KG1 (cell line): ENCODE data around the gene TAS2R19.
"Not testable (repeated sequence)": the region's sequence is repeated elsewhere in the genome, so short reads cannot be mapped to it uniquely, and the experiment has no call there.

ENCODE experiments used
- DNase-seq: peaks from one replicate; lab custom pipeline; 2025; lab: John Stamatoyannopoulos, UW

Gene TAS2R19, protein sequence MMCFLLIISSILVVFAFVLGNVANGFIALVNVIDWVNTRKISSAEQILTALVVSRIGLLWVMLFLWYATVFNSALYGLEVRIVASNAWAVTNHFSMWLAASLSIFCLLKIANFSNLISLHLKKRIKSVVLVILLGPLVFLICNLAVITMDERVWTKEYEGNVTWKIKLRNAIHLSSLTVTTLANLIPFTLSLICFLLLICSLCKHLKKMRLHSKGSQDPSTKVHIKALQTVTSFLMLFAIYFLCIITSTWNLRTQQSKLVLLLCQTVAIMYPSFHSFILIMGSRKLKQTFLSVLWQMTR

DNA sequence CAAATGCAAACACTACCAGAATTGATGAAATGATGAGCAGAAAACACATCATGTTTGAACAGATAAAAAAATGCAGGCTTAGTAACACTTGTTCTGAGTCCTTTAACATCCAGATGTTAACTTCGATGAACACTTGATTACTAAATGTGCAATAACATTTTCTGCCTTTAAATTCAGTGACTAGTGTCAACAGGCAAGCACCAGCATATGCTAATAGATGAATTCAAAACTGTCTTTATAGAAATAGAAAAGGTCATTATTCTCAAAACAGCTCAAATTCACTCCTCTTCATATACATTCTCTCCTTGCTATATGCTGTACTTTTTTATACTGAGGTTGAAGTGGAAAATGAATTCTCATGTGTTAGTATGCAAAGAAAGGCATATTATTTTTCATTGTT, at the start of gene TAS2R19:
Gene TAS2R19 (minus strand): TSS at position 101 of the 400 bp plus-strand sequence. CDS start 49 bp downstream, at position 52.
- no peak for DNase-seq

DNA sequence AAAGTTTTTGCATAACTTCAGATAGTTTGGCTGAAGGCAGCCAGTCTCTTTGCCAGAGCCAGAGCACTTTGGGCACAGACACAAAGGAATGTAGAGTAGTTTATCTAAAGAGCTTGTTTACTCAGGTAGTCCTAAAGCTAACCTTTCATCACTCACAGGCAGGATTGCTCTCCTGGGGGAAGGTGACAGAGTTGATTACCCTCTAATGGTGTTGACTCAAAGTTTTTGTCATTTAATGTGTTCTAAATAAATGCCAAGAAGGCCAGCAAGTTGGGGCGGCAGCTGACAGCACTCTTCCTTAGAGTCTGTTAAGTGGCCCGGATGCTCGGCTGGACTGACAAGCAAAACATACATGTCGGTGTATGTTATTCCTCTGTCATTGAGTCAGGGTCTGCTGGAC, 49.0 kb upstream of the TAS2R19 start:
- no peak for DNase-seq

DNA sequence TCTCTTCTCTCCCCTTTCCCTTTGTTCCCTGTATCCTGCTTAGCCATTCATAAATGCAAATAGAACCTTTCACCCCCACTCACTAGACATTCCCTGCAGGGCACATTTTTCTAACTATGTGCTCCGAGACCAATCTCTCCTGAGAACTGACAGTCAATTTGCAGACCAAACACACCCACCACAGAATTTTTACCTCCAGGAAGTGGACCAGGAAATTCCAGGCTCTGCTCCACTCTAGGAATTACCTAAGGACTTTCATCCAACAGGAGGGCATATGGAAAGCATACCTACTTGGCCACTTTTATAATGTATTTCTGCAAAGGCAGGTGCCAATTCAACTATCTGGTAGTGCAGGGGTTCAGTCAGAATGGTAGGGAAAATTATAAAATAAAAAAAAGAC, 48.6 kb upstream of the TAS2R19 start:
- no peak for DNase-seq

DNA sequence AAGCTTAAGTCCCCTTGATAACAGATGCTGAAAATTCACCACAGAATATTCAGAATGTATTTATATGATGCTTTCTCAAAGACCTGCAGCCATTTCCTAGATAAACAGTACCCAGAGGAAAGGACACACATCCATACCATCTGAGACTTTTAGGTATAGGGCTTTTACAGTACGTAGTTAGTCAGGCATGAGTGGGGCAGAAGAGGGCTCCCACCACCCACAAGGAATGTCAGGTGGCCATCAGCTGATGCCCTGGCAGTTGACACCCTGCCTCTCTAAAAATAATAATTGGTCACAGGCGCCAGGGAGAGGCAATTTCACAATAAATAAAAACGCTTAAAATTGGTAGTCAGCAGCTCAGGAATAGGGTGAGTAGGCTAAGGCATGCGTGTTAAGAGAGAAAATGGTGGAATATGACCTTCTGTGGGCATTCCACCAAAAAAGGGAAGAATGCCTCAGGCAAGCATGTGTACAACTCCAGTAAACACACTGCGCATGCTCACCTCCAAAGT, 47.5 kb upstream of the TAS2R19 start:
- no peak for DNase-seq

DNA sequence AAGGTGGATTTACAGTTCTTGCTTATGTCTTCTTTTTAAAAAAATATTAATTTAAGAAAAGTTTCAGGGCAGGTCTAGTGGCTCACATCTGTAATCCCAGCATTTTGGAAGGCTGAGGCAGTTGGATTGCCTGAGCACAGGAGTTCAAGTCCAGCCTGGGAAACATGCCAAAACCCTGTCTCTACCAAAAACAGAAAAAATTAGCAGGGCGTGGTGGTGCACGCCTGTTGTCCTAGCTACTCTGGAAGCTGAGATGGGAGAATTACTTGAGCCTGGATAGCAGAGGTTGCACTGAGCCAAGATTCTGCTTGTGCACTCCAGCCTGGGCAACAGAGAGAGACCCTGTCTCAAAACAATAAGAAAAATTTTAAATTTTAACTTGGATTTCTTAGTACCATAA, 45.1 kb upstream of the TAS2R19 start:
- DNase-seq: no peak

DNA sequence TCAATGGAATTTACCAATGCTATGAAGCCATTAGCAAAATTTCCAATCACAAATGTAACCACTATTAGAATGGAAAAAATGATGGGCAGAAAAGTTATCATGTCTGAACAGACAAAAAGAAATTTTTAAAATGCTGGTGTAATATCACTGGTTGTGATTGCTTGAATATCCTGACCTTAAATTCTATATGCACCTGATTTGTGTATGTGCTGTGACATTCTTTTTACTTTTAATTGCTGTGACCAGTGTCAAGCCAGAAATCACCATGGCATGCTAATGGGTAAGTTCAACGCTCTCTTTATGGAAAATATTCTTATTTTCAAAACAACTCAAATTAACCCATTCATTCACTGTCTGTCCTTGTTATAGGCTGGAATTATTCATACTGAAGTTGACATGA, 39.8 kb upstream of the TAS2R19 start, which contains the start of gene TAS2R46:
Gene TAS2R46 (minus strand): TSS at position 101 of the 400 bp plus-strand sequence. CDS start 0 bp downstream, at position 101.
- not testable (repeated sequence) for DNase-seq

DNA sequence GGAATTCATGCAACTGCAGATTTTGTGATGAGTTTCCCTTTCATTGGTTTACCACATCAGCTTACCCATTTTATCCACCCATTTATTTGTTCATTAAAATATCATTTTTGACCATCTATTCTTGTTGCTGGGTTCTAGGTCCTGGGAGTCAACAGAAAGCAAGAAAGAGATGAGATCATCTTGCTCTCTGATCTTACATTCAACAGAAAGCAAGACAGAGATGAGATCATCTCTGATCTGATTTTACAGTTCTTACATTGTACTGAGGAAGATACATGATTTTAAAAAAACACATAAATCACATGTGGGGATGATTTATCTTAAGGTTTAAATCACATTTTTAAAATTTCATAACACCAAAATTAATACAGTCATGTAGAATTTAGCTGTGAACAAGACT, 37.4 kb upstream of the TAS2R19 start:
- DNase-seq: no peak

DNA sequence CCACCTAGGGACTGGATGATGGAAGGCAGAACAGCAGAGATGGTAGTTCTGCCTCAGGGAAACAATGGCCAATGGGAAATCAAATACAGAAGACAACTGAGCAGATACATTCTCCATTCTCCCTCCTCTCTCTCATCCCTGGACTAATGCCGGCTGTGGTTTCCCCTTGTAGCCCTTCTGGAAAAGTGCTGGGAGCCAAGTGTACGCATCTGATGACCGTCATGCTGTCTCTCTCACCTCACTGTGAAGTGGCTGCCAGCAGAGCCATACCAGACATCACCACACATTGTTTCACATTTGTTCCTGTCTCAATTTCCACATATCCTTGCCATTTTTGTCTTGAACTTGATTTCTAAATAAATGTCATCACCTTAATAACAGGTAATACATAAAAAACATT, 36.6 kb upstream of the TAS2R19 start:
- DNase-seq: no peak

DNA sequence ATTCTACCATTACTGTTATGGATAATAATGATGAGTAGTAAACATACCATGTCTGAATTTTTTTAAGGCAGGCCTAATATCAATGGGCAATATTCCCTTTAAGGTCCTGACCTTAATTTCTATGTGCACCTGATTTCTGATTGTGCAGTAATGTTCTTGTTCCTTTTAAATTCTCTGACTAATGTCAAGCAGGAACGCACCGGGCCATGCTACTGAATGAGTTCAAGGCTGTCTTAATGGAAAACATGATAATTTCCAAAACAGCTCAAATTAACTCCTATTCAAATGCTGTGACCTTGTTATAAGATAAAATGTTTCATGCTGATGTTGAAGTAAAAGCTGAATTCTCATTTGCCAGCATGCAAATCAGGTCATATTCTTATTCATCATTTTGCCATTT, 32.9 kb upstream of the TAS2R19 start:
- no peak for DNase-seq

DNA sequence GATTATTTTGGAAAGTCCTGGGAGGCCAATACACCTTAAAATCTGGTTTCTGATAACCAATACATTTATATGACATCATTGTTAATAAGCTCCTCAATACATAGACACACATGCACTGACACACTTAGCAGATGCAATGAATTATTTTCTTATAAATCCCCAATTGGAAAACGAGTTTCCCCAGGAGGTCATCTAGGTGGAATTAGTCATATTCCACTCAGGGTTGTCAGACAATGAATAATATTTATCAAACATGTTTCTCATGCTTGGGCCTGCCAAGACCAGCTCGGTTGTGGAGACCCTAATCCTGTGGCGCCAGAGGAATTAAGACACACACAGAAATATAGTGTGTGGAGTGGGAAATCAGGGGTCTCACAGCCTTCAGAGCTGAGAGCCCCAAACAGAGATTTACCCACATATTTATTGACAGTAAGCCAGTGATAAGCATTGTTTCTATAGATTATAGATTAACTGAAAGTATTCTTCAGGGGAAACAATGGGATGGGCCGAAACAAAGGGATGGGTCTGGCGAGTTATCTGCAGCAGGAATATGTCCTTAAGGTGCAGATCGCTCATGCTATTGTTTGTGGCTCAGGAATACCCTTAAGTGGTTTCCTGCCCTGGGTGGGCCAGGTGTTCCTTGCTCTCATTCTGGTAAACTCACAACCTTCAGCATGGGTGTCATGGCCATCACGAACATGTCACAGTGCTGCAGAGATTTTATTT, 27.5 kb upstream of the TAS2R19 start:
- not testable (repeated sequence) for DNase-seq

DNA sequence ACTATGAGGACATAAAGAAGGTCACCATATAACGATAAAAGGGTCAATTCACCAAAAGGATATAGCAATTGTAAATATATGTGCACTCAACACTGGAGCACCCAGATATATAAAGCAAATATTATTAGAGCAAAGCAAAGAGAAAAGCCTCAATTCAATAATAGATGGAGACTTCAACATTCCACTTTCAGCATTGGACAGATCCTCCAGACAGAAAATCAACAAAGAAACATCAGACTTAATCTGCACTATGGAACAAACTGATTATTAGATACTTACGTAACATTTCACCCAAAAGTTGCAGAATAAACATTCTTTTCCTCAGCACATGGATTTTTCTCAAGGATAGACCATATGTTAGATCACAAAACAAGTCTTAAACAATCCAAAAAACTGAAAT, 18.9 kb upstream of the TAS2R19 start:
- DNase-seq: not testable (repeated sequence)

DNA sequence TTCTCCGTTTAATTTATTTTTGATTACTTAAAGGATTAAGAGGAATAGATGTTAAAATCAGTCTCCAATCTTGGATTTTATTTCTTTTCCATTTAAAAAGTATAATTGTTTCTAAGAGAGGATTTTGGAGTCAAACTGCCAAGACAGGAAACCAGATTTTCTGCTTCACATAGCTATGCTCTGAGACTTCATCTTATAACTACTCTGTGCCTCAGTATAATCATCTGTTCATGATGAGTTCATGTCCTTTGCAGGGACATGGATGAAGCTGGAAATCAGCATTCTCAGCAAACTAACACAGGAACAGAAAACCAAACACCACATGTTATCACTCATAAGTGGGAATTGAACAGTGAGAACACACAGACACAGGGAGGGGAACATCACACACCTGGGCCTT, 17.7 kb upstream of the TAS2R19 start:
- DNase-seq: no peak

DNA sequence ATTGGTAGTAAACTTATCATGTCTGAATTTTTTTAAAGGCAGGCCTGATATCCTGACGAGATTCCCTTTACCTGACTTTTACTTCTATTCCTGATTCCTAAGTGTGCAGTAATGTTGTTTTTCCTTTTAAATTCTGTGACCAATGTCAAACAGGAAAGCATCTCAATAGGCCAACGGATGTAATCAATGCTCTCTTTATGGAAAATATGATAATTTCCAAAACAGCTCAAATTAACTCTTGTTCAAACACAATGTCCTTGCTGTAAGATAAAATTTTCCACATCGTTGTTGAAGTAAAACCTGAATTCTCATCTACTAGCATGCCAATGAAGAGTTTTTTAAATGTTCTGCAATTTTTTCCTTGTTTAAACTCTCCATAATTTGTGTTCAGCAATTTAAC, 16.8 kb upstream of the TAS2R19 start:
- no peak for DNase-seq

DNA sequence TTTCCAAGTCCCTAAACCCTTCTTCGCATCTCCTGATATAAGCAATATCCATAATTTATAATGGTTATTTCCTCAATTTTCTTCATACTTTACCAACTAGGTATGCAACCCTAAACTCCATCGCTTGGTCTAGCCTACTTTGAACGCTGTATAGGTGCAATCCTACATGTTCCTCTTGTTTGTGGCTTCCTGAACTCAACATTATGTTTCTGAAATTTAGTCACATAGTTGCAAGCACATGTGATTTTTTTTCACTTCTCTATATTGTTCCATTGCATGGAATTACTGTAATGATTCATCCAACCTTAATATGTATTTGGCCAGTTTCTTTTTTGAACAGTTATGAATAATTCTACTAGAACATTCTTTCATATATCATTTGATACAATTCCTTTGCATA, 11.5 kb upstream of the TAS2R19 start:
- not testable (repeated sequence) for DNase-seq

DNA sequence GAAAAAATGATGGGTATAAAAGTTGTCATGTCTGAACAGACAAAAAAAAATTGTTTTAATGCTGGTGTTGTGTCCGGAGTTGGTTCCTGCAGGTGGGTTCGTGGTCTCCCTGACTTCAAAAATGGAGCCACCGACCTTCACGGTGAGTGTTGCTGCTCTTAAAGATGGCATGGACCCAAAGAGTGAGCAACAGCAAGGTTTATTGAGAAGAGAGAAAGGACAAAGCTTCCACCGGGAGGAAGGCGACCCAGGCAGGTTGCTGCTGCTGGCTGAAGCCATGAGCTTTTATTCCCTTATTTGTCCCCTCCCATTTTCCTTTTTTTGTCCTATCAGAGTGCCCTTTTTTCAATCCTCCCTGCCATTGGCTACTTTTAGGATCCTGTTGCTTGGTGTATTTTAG, 8.9 kb upstream of the TAS2R19 start, which contains the start of gene TAS2R31:
Gene TAS2R31 (minus strand): TSS at position 101 of the 400 bp plus-strand sequence. CDS start 72 bp downstream, at position 29.
- no peak for DNase-seq

DNA sequence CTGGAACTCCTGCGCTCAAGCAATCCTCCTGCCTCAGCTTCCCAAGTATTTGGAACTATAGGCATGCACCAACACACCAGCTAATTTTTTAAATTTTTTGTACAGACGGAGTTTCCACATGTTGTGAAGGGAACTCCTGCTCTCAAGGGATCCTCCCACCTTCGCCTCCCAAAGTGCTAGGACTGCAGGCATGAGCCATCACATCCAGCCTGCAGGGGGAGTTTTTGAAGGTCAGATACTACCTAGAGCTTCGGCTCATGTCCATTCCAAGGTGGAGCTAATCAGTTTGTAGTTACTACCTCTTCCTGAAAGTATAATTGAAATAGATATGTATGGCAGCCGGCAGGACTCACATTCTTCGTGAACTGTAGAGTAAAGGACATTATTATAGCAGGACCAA, 3.7 kb upstream of the TAS2R19 start:
- no peak for DNase-seq

DNA sequence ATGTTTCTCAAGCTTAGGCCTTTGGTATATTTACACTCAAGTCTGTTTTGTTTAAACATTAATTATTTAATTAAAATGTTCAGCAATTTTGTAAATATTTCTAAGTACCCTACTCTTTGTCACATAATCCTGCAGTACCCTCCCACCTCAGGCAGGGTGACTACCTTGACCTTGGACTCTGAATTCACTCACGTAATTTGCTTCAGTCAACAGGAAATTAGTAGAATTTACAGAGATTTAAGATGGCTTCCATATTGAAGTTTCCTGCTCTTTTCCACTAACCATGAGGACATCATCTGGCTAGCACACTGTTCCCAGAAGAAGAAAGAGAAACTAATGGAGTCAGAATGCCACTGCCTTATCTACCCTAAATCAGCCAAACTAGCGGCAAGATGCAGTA, 967 bp upstream of the TAS2R19 start:
- no peak for DNase-seq

DNA sequence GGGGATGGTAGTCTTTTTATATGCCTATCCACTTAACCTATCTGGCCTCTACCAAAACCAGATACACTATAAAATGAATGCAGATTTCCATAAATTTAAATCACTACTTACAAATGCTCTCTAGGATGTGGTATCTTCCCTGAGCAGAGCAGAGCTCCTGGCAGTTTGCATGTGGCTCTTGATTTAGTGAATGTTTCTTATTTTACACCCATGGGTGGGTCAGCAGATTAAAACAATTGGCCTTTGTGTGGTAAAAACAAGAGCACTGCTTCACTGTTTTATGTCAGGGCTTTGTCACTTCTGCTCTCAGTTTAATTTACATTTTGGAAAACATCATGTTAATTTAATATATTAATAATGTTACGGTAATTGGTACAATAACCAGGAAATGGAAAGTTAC, 5.5 kb downstream of the TAS2R19 start:
- DNase-seq: no peak

DNA sequence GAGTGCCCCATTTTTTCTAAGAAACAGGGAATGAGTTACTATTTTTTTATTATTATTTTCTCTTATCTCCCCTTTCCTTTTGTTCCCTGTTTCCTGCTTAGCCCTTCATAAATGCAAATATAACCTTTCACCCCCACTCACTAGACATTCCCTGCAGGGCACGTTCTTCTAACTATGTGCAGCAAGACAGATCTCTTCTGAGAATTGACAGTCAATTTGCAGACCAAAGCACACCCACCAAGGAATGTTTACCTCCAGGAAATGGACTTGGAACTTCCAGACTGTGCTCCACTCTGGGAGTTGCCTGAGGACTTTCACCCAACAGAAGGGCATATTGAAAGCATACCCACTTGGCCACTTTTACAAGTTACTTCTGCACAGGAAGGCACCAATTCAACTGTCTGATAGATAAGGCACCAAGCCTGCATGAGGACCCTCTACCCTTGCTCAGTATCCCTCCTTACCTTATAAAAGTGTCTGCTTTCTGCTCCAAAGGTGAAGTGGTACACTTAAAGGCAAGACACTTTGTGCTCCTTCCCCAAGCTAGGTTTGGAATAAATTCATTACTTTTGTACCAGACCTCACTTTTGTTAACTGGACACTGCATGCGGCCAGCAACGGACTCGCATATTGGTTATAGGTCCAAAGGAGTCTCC, 6.5 kb downstream of the TAS2R19 start:
- DNase-seq: no peak

DNA sequence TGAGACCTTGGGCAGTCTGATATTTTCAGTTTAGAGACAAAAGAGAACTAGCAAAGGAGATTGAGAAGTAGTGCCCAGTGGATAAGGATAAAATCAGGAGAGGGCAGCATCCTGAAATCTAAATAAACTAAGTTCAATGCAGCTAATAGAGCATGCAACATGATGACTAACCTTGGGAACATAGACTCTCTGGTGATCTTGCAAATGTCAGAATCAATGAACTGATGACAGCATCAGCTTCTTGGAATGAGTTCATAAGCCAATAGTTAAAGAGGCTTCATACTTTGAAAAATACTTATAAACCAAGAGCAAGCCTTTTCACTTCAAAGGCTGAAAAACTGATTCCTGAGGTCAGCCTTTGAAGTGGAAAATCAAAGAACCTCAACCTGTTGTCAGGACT, 8.2 kb downstream of the TAS2R19 start:
- no peak for DNase-seq

DNA sequence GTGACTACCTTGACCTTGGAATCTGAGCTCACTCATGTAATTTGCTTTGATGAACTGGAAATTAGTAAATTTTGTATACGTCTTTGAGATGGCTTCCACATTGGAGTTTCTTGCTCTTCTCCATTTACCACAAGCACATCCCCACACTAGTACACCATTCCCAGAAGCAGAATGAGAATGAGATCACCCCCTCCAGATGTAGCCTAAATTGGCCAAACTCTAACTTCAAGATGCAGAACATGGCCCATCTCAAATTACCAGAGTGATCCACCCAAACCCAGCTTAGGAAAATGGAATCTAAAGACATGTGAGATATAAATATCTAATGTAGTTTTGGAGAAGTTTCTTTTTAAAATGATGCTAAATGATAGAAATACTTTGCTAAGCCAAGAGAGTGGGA, 14.8 kb downstream of the TAS2R19 start:
- no peak for DNase-seq

DNA sequence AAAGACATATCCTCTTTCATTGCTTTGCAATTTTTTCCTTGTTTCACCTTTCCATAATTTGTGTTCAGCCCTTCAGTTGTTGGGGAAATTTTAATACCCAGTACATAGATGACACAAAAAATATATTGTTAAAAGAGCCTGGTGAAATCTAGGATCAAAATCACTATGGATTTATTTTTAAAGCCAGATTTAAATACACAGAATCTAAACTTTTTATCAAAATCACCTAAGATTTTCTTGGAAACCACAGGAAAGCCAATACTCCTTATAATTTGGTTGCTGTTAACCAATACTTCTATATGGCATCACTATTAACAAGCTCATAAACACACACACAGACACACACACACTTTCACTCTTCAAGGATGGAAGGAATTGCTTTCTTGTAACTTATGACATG, 24.2 kb downstream of the TAS2R19 start, which contains the start of gene TAS2R20:
Gene TAS2R20 (minus strand): TSS at position 101 of the 400 bp plus-strand sequence. CDS start 429 bp downstream, outside the sequence.
- no peak for DNase-seq

DNA sequence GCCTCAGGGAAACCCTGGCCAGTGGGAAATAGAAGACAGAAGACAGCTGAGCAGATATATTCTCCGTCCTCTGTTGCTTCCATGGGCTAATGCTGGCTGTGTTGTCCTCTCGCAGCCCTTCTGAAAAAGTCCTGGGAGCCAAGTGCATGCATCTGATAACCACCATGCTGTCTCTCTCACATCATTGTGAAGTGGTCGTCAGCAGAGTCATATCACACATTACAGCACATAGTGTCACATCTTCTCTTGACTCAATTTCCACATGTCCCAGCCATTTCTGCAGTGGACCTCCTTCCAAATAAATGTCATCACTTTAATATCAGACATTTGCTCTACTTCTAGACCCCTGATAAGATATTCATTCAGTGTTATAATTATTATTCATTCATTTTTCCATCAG, 28.1 kb downstream of the TAS2R19 start:
- DNase-seq: no peak
